ENCODE data around the gene CAMK4.

GRCh38 chr5:111480346-111480745 is 256.2 kb downstream of the CAMK4 start:
- TF ChIP-seq EZH2 (IDR thresholded peaks at IDR 0.05; ENCODE audit: borderline replicate concordance, low read length) (no peak), CTCF (conservative IDR thresholded peaks at IDR 0.05 in 1 of 2, IDR thresholded peaks at IDR 0.05 in 1 of 2; ENCODE audit: extremely low read depth in 1 of 2, insufficient read depth in 1 of 2, low read depth in 1 of 2, low read length in 2 of 2) (no peak)
